ENCODE data around the gene EFR3B. TPM values are rescaled to one million over a fixed set of nuclear protein-coding genes. Genes with fewer than 3 reads are reported as not detected.

The EFR3B gene
- total RNA-seq, 1 experiment from 2014 or later, result 8.9 TPM

DNA sequence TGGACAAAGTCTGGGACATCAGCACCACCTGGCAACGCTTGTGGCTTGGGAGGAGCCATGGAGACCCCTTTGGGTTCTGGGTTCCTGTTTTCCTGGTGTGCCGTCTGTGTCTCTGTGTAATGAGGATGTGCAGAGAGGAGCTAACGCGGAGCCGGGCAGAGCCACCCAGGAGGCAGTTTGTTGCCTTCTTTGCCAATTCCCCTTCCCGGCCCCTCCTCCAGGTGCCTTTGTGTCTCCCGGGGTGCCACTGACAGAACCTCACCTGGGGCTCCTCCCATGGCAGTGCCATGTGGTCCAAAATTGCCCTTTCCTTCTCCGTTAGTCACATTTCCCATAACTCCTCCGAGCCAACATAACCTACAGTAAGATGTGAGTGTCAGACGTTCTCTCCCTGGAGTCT is 113.5 kb downstream of the EFR3B start (continued):
- TF ChIP-seq PRDM15 (CRISPR knock-in tag; IDR thresholded peaks at IDR 0.05), result no peak
- TF ChIP-seq ARID4B (CRISPR knock-in tag; IDR thresholded peaks at IDR 0.05; ENCODE audit: borderline replicate concordance), result no peak
- no peak for TF ChIP-seq ZNF532 (CRISPR knock-in tag; IDR thresholded peaks at IDR 0.05; ENCODE audit: borderline replicate concordance)
- TF ChIP-seq, protein P1, sequence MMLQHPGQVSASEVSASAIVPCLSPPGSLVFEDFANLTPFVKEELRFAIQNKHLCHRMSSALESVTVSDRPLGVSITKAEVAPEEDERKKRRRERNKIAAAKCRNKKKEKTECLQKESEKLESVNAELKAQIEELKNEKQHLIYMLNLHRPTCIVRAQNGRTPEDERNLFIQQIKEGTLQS (CRISPR knock-in tag; conservative IDR thresholded peaks at IDR 0.05), result no peak
- TF ChIP-seq, protein P2, sequence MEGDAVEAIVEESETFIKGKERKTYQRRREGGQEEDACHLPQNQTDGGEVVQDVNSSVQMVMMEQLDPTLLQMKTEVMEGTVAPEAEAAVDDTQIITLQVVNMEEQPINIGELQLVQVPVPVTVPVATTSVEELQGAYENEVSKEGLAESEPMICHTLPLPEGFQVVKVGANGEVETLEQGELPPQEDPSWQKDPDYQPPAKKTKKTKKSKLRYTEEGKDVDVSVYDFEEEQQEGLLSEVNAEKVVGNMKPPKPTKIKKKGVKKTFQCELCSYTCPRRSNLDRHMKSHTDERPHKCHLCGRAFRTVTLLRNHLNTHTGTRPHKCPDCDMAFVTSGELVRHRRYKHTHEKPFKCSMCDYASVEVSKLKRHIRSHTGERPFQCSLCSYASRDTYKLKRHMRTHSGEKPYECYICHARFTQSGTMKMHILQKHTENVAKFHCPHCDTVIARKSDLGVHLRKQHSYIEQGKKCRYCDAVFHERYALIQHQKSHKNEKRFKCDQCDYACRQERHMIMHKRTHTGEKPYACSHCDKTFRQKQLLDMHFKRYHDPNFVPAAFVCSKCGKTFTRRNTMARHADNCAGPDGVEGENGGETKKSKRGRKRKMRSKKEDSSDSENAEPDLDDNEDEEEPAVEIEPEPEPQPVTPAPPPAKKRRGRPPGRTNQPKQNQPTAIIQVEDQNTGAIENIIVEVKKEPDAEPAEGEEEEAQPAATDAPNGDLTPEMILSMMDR (IDR thresholded peaks at IDR 0.05), result no peak
- TF ChIP-seq NR1H2 (CRISPR knock-in tag; IDR thresholded peaks at IDR 0.05), result no peak
- no peak for TF ChIP-seq JUN (CRISPR knock-in tag; IDR thresholded peaks at IDR 0.05)
- TF ChIP-seq CBFB (CRISPR knock-in tag; IDR thresholded peaks at IDR 0.05; ENCODE audit: low read depth), result no peak
- TF ChIP-seq ESRRA (CRISPR knock-in tag; IDR thresholded peaks at IDR 0.05; ENCODE audit: borderline replicate concordance), result no peak

DNA sequence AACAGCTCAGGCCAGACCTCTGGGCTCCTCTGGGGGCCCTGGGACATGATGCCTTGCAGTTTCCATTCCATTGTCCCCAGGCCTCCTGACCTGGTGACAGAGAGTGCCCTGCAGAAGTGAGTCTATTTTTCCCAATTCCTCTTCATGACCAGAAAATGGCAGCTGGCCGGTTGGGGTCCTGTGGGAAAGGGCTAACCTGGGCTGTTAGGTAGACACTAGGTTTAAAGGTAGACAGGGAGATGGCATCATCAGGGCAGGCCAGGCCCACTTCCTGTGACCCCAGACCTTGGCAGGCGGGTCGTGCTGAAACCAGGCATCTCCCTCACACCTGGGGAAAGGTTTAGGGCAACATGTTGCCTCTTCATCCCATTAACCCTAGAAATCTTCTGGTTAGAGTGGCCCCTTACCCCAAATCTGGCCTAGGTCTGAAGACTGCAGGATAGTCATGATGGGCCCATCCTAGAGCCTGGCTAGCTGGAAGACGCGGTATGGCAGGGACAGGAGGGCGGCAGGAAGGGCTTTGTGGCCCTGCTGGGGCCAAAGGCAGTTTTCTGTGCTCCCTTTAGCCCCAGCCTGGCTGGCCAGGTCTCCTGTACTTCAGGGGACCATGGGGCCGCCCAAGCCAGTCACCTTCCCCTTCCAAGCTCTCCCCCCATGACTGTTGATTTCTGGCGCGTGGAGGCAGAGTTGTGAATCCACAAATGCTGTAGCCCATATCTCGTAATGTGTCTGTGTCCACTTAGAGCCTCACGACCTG is 116.4 kb downstream of the EFR3B start:
- ATAC-seq, result no peak
- Mint-ChIP-seq H3K27me3 (ENCODE audit: low read depth) (no peaks in the 10 kb centered on the region; the same call in 1 of the 2 replicates), H3K9me3 (no peaks in the 10 kb centered on the region), H3K4me3 (no peak overlapping the region), H3K27ac (no peak overlapping the region), H3K36me3 (no peaks in the 10 kb centered on the region), H3K4me1 (peaks cover 13% of the 10 kb centered on the region)
- ChIA-PET CTCF (interaction anchor here (1.0 kb wide), 1 partner anchor 29 kb away, joined by 3 read pairs; no protein-coding TSS in a partner anchor), POLR2A (no interaction called here)
- DNase-seq (ENCODE audit: low spot score), result no peak
- TF ChIP-seq HMGA2 (CRISPR knock-in tag; IDR thresholded peaks at IDR 0.05), result no peak
- TF ChIP-seq ETV6 (CRISPR knock-in tag; IDR thresholded peaks at IDR 0.05), result no peak
- peak; percentile 75 for TF ChIP-seq PRDM15 (CRISPR knock-in tag; IDR thresholded peaks at IDR 0.05)

Data from WTC11 (cell line).